ENCODE data around the gene PTPN20.

PTPN20 gene

DNA sequence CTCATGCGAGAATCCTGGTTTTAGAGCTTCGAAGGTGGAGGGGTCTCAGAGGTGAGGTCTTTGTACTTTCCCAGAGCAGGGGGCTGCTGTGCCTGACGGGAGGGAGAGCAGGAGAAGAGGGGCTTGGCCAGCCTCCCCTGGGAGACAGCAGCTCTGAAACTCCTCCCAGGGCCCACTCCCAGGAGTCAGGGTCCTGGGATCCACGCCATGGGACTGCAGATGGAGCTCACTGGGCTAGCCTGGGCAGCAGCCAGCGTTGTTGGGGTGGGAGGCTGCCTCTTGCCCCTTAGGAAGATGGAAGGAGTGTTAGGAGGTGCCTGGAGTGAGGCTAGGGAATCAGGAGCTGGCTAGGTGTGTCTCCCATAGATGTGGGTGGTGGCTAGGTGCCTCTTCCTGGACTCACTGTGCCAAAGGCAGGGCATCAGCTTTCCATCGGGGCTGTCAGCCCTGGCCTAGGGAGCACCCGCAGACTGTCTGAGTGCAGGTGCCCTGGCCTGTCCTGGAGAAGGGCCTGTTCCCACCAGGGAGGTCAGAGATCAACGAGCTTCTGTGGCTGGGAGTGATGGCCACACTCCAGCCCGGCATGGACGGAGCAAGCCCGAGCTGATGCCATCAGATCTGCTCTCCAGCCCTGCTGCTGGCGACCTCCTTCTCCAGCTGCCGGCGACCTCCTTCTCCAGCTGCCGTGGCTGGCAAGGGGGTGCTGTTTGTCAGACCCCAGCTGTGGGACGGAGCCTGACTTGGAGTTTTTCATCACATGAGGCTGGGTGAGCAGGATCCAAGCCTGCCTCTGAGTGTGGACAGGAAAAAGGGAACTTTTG, 111.3 kb downstream of the PTPN20 start:
- DNase-seq, result no peak

- no peak for DNase-seq
These were observed 112.2 kb downstream of the PTPN20 start for GRCh38 chr10:47023237-47024045.

- DNase-seq, result no peak
These were observed 112.8 kb downstream of the PTPN20 start for GRCh38 chr10:47024046-47024322.

GRCh38 chr10:47024399-47025252, 113.4 kb downstream of the PTPN20 start:
- peak; percentile 55 for DNase-seq

GRCh38 chr10:47025253-47025539, 114.0 kb downstream of the PTPN20 start:
- peak; percentile 21 for DNase-seq

DNA sequence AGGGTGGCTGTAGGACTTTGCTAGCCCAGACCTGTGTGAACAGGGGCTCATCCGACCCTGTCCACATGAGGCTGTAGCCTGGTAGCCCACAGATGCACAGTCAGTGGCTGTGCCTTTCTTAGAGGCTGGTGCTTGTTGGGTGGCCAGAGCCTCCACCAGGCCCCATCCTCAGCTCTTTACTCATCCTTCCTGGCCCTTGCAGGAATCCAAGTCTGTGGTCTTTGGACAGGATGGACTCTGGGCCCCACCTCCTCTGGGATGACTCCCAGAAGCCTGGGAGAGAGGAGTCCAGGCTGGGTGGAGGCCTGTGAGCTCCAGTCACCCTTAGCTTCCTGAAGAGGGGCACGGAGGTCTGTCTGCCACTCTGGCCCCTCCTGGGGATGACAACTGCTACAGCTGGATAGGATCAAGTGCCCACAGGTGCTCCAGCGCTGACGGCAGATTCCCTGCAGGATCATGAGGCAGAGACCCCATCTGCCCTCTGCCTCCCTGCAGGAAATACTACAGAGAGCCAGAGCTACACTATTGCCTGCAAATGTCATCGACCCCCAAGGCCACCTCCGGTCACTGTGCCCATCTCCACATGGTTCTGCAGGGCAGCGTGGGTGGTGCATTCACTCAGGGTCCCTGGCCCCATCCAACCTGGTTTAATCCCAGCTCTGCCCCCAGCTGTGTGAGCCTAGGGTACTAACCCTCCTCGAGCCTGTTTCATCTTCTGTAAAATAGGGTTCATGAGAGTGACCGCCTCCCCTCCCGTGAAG, 114.5 kb downstream of the PTPN20 start:
- peak; percentile 37 for DNase-seq

GRCh38 chr10:47026301-47027107, 115.3 kb downstream of the PTPN20 start:
- peak; percentile 31 for DNase-seq

- DNase-seq, result peak; percentile 17
These were observed 116.0 kb downstream of the PTPN20 start for GRCh38 chr10:47027108-47027783.

GRCh38 chr10:47027784-47028260, 116.6 kb downstream of the PTPN20 start:
- no peak for DNase-seq

- peak; percentile 21 for DNase-seq
These were observed 117.2 kb downstream of the PTPN20 start for GRCh38 chr10:47028466-47028865.

DNA sequence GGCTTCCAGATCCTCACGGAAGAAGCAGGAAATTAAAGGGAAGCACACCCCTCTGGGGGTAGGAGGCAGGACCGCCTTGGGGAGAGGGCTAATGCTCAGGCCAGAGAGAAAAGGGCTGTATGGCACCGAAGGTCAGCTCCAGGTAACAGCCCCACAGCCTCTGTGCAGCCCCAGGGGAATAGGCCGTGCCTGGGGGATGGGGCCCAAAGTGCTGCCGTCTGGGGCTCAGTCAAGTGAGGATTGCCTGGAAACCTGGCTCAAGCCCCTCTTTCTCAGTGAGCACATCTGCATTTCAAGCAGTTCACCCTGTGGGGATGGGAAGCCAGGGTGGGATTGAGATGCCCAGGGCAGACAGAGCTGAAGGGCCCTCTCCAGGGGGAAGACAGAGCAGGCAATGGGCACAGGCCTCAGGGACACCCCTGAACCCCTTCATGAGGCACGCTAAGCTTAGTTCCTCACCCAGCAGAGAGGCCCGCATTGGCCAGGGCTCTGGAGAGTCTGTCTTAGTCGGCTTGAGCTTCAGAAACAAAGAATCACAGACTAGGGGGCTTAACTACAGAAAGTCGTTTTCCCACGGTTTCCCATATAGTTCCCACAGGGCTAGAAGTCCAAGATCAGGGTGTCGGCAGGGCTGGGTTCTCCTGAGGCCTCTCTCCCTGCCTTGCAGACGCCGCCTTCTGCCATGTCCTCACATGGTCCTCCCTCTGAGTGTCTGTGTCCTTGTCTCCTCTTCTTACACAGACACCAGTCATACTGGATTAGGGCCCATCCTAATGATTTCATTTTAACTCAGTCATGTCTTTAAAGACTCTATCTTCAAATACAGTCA, 118.2 kb downstream of the PTPN20 start:
- DNase-seq, result peak; percentile 28

GRCh38 chr10:47030191-47030703, 119.0 kb downstream of the PTPN20 start:
- peak; percentile 52 for DNase-seq

DNA sequence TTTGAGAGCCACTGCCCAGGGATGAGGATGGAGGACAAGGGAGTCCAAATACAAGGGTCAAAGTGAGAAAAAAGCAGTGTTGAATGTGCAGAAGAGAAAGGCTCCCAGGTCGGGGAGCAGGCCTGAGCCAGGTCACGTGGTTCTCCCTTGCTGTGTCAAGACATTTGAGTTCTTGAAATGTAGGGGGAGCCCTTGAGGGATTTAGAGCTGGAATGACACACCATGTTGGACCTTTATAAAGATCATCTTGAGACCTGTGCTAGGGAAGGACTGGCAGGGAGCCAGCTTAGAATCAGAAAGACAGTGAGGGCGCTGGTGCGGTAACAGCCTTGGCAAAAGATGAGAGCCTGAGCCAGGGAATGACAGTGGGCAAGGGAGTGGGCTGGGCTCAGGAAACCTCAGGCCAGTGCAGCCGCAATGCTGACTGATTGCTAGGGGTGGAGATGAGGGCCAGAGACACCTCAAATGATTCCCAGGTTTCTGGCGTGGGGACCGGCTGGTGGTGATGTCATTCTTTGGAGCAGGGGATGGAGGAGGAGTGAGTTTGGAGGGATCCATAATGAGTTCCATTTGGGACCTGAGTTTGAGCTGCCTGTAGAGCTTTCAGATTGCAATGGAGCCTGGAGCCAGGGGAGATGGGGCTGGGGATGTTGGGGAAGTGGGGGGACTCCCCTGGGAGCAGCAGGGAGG, 120.1 kb downstream of the PTPN20 start:
- peak; percentile 81 for DNase-seq

DNA sequence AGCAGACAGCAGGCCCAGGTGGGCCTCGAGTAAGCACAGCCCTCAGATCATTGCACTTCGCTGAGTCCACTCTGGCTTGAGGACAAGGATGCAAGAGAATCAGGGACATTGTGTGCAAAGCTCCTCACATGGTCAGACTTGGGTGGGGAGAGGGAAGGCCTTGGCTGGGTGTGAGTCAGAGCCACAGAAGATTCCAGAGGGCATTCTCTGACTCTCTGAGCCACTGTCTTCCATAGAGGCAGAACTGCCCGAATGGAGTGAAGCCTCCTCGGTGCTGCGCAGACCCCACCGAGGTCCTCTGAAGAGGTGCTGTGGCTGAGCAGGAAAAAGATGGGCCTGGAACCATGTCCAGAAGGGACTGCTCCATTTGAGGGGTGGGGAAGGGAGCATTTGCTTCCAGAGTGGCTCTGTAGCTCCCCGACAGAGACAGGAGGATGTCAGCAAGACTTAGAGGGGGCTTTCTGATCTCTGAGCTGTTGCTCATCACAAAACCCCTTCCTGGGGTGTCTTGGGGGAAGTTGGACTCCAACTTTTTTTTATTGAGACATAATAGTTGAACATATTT, 120.8 kb downstream of the PTPN20 start:
- DNase-seq, result peak; percentile 35

- DNase-seq, result no peak
These were observed 121.9 kb downstream of the PTPN20 start for GRCh38 chr10:47033081-47033480.

- DNase-seq, result no peak
These were observed 122.5 kb downstream of the PTPN20 start for GRCh38 chr10:47033541-47034270.

- DNase-seq, result no peak
These were observed 123.3 kb downstream of the PTPN20 start for GRCh38 chr10:47034441-47035051.
